HCT116 (cell line): ENCODE data around the gene TCF7. TPM values are rescaled to one million over a fixed set of nuclear protein-coding genes. Genes with fewer than 3 reads are reported as not detected.

Source experiments
- ATAC-seq: fragments of 200-7000 bp; cut with Tn5 transposase; 2 replicates; pipeline ENCODE4 v1.9.1; 2020; ENCODE audit warnings: mild to moderate bottlenecking, moderate library complexity
- BruUV-seq: library from RNA; stranded (reverse); fragments of 400-500 nt; replicated peaks from 2 replicates; lab custom pipeline; 2021; lab: Mats Ljungman, UMichigan
- CTCF ChIA-PET: fragments of 300-600 bp; sonication (Branson Sonifier 250); formaldehyde crosslinking; loops from one replicate; lab custom pipeline; 2021; ENCODE audit warnings: antibody characterized with exemption; lab: Charles Lee
- POLR2A ChIA-PET: fragments of 300-600, 350-600 bp; sonication (Branson Sonifier 250); formaldehyde crosslinking; loops from one replicate; lab custom pipeline; 2021; ENCODE audit warnings: antibody characterized with exemption; lab: Charles Lee
- RAD21 ChIA-PET, 2 experiments: fragments of 300-600 bp; sonication (Branson Sonifier 250); formaldehyde crosslinking; loops; one replicate each; lab custom pipeline; 2023; ENCODE audit warnings: low total read pairs in 2 of 2; ENCODE audit not compliant: uncharacterized antibody in 2 of 2, unreplicated experiment in 2 of 2, low non-redundant PET in 1 of 2; lab: Charles Lee
- DNase-seq: peaks from one replicate; pipeline ENCODE4 v3.0.0-alpha.2; 2010; ENCODE audit warnings: low read depth, low spot score
- H2AFZ ChIP-seq: fragments of 200-600 bp; shearing (Covaris generic), sonication (generic); 2 replicates; pipeline ENCODE4 v1.6.1; 2017; ENCODE audit warnings: low read depth, mixed run types, mixed read lengths, antibody characterized with exemption, low read length; ENCODE audit not compliant: poor library complexity, severe bottlenecking
- H3K27ac ChIP-seq: 2 replicates; pipeline ENCODE4 v1.5.1; 2012; ENCODE audit warnings: low read depth, low read length
- H3K27me3 ChIP-seq: fragments of 200-600 bp; sonication (generic); 2 replicates; pipeline ENCODE4 v1.6.1; 2016; ENCODE audit warnings: mixed run types, low read length, mixed read lengths; ENCODE audit not compliant: insufficient read depth
- H3K36me3 ChIP-seq, 2 experiments: fragments of 200-500 bp in 1 of 2; fragments of 200-600 bp in 1 of 2; sonication (Bioruptor generic) in 1 of 2; sonication (generic) in 1 of 2; 2 replicates each; pipeline versions ENCODE4 v1.5.1 to v1.6.1; 2014 to 2016; ENCODE audit warnings: low read length in 2 of 2, inconsistent platforms in 1 of 2, mixed read lengths in 1 of 2, mixed run types in 1 of 2; ENCODE audit not compliant: insufficient read depth in 2 of 2, control insufficient read depth in 1 of 2
- H3K4me1 ChIP-seq, 2 experiments: fragments of 200-600 bp in 1 of 2; sonication (generic) in 1 of 2; 2 replicates each; pipeline versions ENCODE4 v1.5.1 to v1.6.1; 2012 to 2017; ENCODE audit warnings: low read length in 2 of 2, inconsistent platforms in 1 of 2, mild to moderate bottlenecking in 1 of 2, mixed read lengths in 1 of 2, mixed run types in 1 of 2, moderate library complexity in 1 of 2; ENCODE audit not compliant: insufficient read depth in 2 of 2, control insufficient read depth in 1 of 2
- H3K4me2 ChIP-seq: fragments of 200-600 bp; sonication (generic); 2 replicates; pipeline ENCODE4 v1.6.1; 2017; ENCODE audit warnings: mixed run types, low read length, mixed read lengths
- H3K4me3 ChIP-seq, 2 experiments: fragments of 200-600 bp in 1 of 2; sonication (generic) in 1 of 2; replicated peaks in 1 of 2; 2 replicates each; pipeline ENCODE4 v1.5.1; 2011 to 2016; ENCODE audit warnings: low read length in 2 of 2, control low read depth in 1 of 2, low read depth in 1 of 2, mild to moderate bottlenecking in 1 of 2, mixed read lengths in 1 of 2, mixed run types in 1 of 2
- H3K79me2 ChIP-seq: fragments of 200-600 bp; sonication (generic); 2 replicates; pipeline ENCODE4 v1.6.1; 2017; ENCODE audit warnings: mild to moderate bottlenecking, mixed run types, low read length, moderate library complexity, mixed read lengths; ENCODE audit not compliant: insufficient read depth
- H3K9ac ChIP-seq: fragments of 200-600 bp; sonication (generic); 2 replicates; pipeline ENCODE4 v1.6.1; 2016; ENCODE audit warnings: low read length, mixed read lengths
- H3K9me2 ChIP-seq: fragments of 200-600 bp; sonication (generic), shearing (Covaris generic); 2 replicates; pipeline ENCODE4 v1.6.1; 2017; ENCODE audit warnings: mixed run types, mild to moderate bottlenecking, moderate library complexity; ENCODE audit not compliant: insufficient read depth
- H3K9me3 ChIP-seq, 2 experiments: fragments of 200-500 bp in 1 of 2; fragments of 200-600 bp in 1 of 2; sonication (Bioruptor generic) in 1 of 2; sonication (generic) in 1 of 2; 2 replicates each; pipeline ENCODE4 v1.6.1; 2014 to 2017; ENCODE audit warnings: low read length in 2 of 2, mixed read lengths in 2 of 2, inconsistent platforms in 1 of 2, low read depth in 1 of 2, mild to moderate bottlenecking in 1 of 2, mixed run types in 1 of 2, moderate library complexity in 1 of 2; ENCODE audit not compliant: control insufficient read depth in 1 of 2, insufficient read depth in 1 of 2
- H4K20me1 ChIP-seq: fragments of 200-600 bp; sonication (generic), shearing (Covaris generic); 2 replicates; pipeline ENCODE4 v1.6.1; 2017; ENCODE audit warnings: mixed run types, mild to moderate bottlenecking, moderate library complexity; ENCODE audit not compliant: insufficient read depth
- ATF3 ChIP-seq: IDR thresholded peaks from 2 replicates; pipeline ENCODE4 v1.6.1; 2012
- CBX3 ChIP-seq: IDR thresholded peaks from 2 replicates; pipeline ENCODE4 v1.6.1; 2012; ENCODE audit warnings: low read depth
- EGR1 ChIP-seq: IDR thresholded peaks from 2 replicates; pipeline ENCODE4 v1.6.1; 2012; ENCODE audit warnings: low read depth
- EZH2phosphoT487 ChIP-seq: fragments of 200-600 bp; IDR thresholded peaks from 2 replicates; pipeline ENCODE4 v1.6.1; 2018; ENCODE audit warnings: antibody characterized with exemption, borderline replicate concordance
- POLR2A ChIP-seq: IDR thresholded peaks from 2 replicates; pipeline ENCODE4 v1.7.0; 2011; ENCODE audit warnings: borderline replicate concordance; ENCODE audit not compliant: insufficient read depth, insufficient read length; ENCODE audit errors: extremely low read depth
- POLR2AphosphoS5 ChIP-seq: IDR thresholded peaks from 2 replicates; pipeline ENCODE4 v1.6.1; 2011; ENCODE audit warnings: mild to moderate bottlenecking, low read depth, low read length, moderate library complexity
- RAD21 ChIP-seq: IDR thresholded peaks from 2 replicates; pipeline ENCODE4 v1.6.1; 2012; ENCODE audit warnings: low read depth, mild to moderate bottlenecking
- SP1 ChIP-seq: IDR thresholded peaks from 2 replicates; pipeline ENCODE4 v1.6.1; 2012; ENCODE audit warnings: low read depth
- YY1 ChIP-seq: IDR thresholded peaks from 2 replicates; pipeline ENCODE4 v1.6.1; 2011; ENCODE audit warnings: low read length, low read depth, moderate library complexity, mild to moderate bottlenecking; ENCODE audit not compliant: insufficient replicate concordance; ENCODE audit errors: extremely low read depth
- intact Hi-C: fragments of 100-400 bp; cut with micrococcal nuclease; formaldehyde crosslinking; loops from 2 replicates; pipeline ENCODE4 v1.10.0; 2022
- total RNA-seq: library from RNA; stranded (reverse); gene quantifications from one replicate; pipeline ENCODE4 v1.2.1, GENCODE V29; 2021; ENCODE audit not compliant: unreplicated experiment
- TF ChIP-seq, protein P1 (sequence below): IDR thresholded peaks from 2 replicates; pipeline ENCODE4 v1.6.1; 2011; ENCODE audit warnings: mild to moderate bottlenecking, low read length, moderate library complexity; ENCODE audit not compliant: insufficient replicate concordance; ENCODE audit errors: extremely low read depth

TCF7 gene
- total RNA-seq, 1 experiment from 2014 or later: 17.8 TPM

DNA sequence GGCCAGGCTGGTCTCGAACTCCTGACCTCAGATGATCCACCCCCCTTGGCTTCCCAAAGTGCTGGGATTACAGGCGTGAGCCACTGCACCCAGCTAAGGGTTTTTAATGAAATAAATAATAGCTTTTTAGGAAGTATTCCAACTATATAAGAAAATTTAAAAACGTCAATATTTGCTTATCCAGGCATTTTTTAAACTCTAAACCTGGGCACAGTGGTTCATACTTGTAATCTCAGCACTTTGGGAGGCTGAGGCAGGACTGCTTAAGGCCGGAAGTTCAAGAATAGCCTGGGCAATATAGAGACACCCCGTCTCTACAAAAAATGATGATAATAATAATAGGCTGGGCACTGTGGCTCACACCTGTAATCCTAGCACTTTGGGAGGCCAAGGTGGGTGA, 48.1 kb downstream of the TCF7 start:
- intact Hi-C loops: no loop called here
- Histone ChIP-seq H4K20me1 (no peaks in the 10 kb centered on the region), H3K9me2 (no peaks in the 10 kb centered on the region), H3K27ac (no peak overlapping the region), H3K4me3 (no peak overlapping the region)
- no peak for TF ChIP-seq EGR1
- no peak for TF ChIP-seq EZH2phosphoT487
- TF ChIP-seq, protein P1, sequence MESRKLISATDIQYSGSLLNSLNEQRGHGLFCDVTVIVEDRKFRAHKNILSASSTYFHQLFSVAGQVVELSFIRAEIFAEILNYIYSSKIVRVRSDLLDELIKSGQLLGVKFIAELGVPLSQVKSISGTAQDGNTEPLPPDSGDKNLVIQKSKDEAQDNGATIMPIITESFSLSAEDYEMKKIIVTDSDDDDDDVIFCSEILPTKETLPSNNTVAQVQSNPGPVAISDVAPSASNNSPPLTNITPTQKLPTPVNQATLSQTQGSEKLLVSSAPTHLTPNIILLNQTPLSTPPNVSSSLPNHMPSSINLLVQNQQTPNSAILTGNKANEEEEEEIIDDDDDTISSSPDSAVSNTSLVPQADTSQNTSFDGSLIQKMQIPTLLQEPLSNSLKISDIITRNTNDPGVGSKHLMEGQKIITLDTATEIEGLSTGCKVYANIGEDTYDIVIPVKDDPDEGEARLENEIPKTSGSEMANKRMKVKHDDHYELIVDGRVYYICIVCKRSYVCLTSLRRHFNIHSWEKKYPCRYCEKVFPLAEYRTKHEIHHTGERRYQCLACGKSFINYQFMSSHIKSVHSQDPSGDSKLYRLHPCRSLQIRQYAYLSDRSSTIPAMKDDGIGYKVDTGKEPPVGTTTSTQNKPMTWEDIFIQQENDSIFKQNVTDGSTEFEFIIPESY: no peak
- TF ChIP-seq POLR2AphosphoS5: no peak
- no peak for TF ChIP-seq CBX3
- TF ChIP-seq, all 23 proteins: peak for 0
- H3K9me3 ChIP-seq: peaks cover 8 to 12% of the 10 kb centered on the region in 2 experiments; a peak in 3 of 4 replicates
- ChIA-PET CTCF (no interaction called here), RAD21 (no interaction called here), POLR2A (no interaction called here)
- no peak overlapping the region for H3K9ac ChIP-seq
- H3K79me2 ChIP-seq: peaks cover 50% of the 10 kb centered on the region
- no TSS peak for BruUV-seq
- H3K27me3 ChIP-seq: no peaks in the 10 kb centered on the region
- H3K4me2 ChIP-seq: no peak overlapping the region
- no peak overlapping the region for H2AFZ ChIP-seq
- H3K4me1 ChIP-seq: no peaks in the 10 kb centered on the region
- ATAC-seq (no peak), DNase-seq (no peak)
- peaks cover 49 to 57% of the 10 kb centered on the region in 2 experiments for H3K36me3 ChIP-seq

GRCh38 chr5:134171972-134172371, 57.5 kb downstream of the TCF7 start:
- intact Hi-C loops: no loop called here
- Histone ChIP-seq H4K20me1 (peaks cover 11% of the 10 kb centered on the region; the same call in 1 of the 2 replicates), H3K79me2 (peaks cover 92% of the 10 kb centered on the region), H3K36me3 (peaks cover 34 to 40% of the 10 kb centered on the region in 2 experiments), H3K9me3 (no peaks in the 10 kb centered on the region), H3K4me1 (peaks cover 6% of the 10 kb centered on the region in 2 experiments), H3K27me3 (no peaks in the 10 kb centered on the region), H3K9me2 (no peaks in the 10 kb centered on the region), H3K27ac (no peak overlapping the region), H3K4me3 (no peak overlapping the region), H2AFZ (no peak overlapping the region), H3K9ac (no peak overlapping the region), H3K4me2 (no peak overlapping the region)
- ChIA-PET RAD21 (no interaction called here), POLR2A (no interaction called here), CTCF (no interaction called here)
- no TSS peak for BruUV-seq
- DNase-seq (no peak), ATAC-seq (no peak)
- no peak for TF ChIP-seq EZH2phosphoT487
- no peak for TF ChIP-seq YY1
- no peak for TF ChIP-seq POLR2A
- no peak for TF ChIP-seq SP1
- TF ChIP-seq, protein P1: no peak
- no peak for TF ChIP-seq ATF3
- TF ChIP-seq RAD21: no peak
